T follicular helper cell (primary cell): ENCODE results near the gene SLC31A1.
A peak's percentile ranks its signal among the peaks of the same experiment; 100 is the strongest.

Source experiments
- DNase-seq: peaks from one replicate; pipeline ENCODE4 v3.0.0-alpha.2; 2020; ENCODE audit warnings: low read depth

Gene SLC31A1

GRCh38 chr9:113307396-113307975 is 86.1 kb downstream of the SLC31A1 start:
- no peak for DNase-seq

GRCh38 chr9:113309204-113309813 is 88.0 kb downstream of the SLC31A1 start:
- DNase-seq, result peak; percentile 6

- no peak for DNase-seq
Measured at GRCh38 chr9:113310538-113310937, 89.2 kb downstream of the SLC31A1 start.

- no peak for DNase-seq
Measured at GRCh38 chr9:113311961-113312360, 90.6 kb downstream of the SLC31A1 start.

GRCh38 chr9:113313261-113313660 is 91.9 kb downstream of the SLC31A1 start:
- DNase-seq, result no peak
